HepG2 (cell line): ENCODE results near the gene SIRPA. TPM values are rescaled to one million over a fixed set of nuclear protein-coding genes. Genes with fewer than 3 reads are reported as not detected.

Source experiments
- ATAC-seq: fragments of 200-7000 bp; cut with Tn5 transposase; 3 replicates; pipeline ENCODE4 v1.9.1; 2020; ENCODE audit warnings: mild to moderate bottlenecking, moderate library complexity
- BruUV-seq: library from RNA; stranded (reverse); fragments of 400-500 nt; replicated peaks from 2 replicates; lab custom pipeline; 2021; lab: Mats Ljungman, UMichigan
- CTCF ChIA-PET: fragments of 300-600 bp; formaldehyde crosslinking; extraction: SDS; loops from one replicate; lab custom pipeline; 2021; ENCODE audit warnings: low total read pairs, inconsistent platforms, low intra/inter-chr PET ratio; lab: Yijun Ruan, JAX
- POLR2A ChIA-PET: fragments of 350-600 bp; sonication (Branson Sonifier 250); formaldehyde crosslinking; loops from one replicate; lab custom pipeline; 2020; ENCODE audit warnings: antibody characterized with exemption, inconsistent platforms; lab: Yijun Ruan, JAX
- DNase-seq: peaks from one replicate; pipeline ENCODE4 v3.0.0-alpha.2; 2015; ENCODE audit warnings: low spot score
- FAIRE-seq: peaks from 3 replicates; lab custom pipeline; 2011; peaks lifted over from hg19 to GRCh38; lab: Jason Lieb, UNC
- H2AFZ ChIP-seq: one replicate; pipeline ENCODE4 v1.6.1; 2011; ENCODE audit warnings: low read length, inconsistent platforms
- H3K27ac ChIP-seq: fragments of 300-600 bp; 3 replicates; pipeline ENCODE4 v1.8.0; 2011; ENCODE audit warnings: mixed run types, mild to moderate bottlenecking, mixed read lengths, low read length, inconsistent platforms; ENCODE audit not compliant: insufficient read depth; ENCODE audit errors: extremely low read length
- H3K27me3 ChIP-seq, 2 experiments: fragments of 200-600 bp in 1 of 2; 2 replicates in 1 of 2; 3 replicates in 1 of 2; pipeline versions ENCODE4 v1.6.0 to v1.8.0; 2011; ENCODE audit warnings: low read length in 2 of 2, mild to moderate bottlenecking in 2 of 2, moderate library complexity in 2 of 2, inconsistent platforms in 1 of 2; ENCODE audit not compliant: insufficient read depth in 2 of 2, control insufficient read depth in 1 of 2
- H3K36me3 ChIP-seq, 2 experiments: fragments of 200-600 bp in 1 of 2; replicated peaks in 1 of 2; 2 replicates in 1 of 2; 3 replicates in 1 of 2; pipeline versions ENCODE4 v1.5.1 to v1.8.0; 2011; ENCODE audit warnings: low read length in 2 of 2, inconsistent platforms in 1 of 2; ENCODE audit not compliant: insufficient read depth in 2 of 2, control insufficient read depth in 1 of 2
- H3K4me1 ChIP-seq: 2 replicates; pipeline ENCODE4 v1.5.1; 2012; ENCODE audit warnings: low read length, inconsistent platforms; ENCODE audit not compliant: insufficient read depth
- H3K4me2 ChIP-seq: 2 replicates; pipeline ENCODE4 v1.6.0; 2011; ENCODE audit warnings: low read depth, low read length, inconsistent platforms
- H3K4me3 ChIP-seq, 3 experiments: fragments of 200-600 bp in 1 of 3; sonication (generic), shearing (Covaris generic) in 1 of 3; replicated peaks in 1 of 3; 2 replicates each; pipeline ENCODE4 v1.5.1; 2011 to 2016; ENCODE audit warnings: low read length in 3 of 3, inconsistent platforms in 2 of 3, low read depth in 2 of 3, mild to moderate bottlenecking in 2 of 3, control low read depth in 1 of 3, mixed read lengths in 1 of 3; ENCODE audit not compliant: insufficient read depth in 1 of 3
- H3K79me2 ChIP-seq: one replicate; pipeline ENCODE4 v1.6.1; 2011; ENCODE audit warnings: low read length, inconsistent platforms; ENCODE audit not compliant: insufficient read depth
- H3K9ac ChIP-seq: 2 replicates; pipeline ENCODE4 v1.6.0; 2011; ENCODE audit warnings: mild to moderate bottlenecking, low read depth, low read length, inconsistent platforms; ENCODE audit not compliant: insufficient read depth
- H3K9me3 ChIP-seq: 2 replicates; pipeline ENCODE4 v1.5.1; 2012; ENCODE audit warnings: mild to moderate bottlenecking, low read length
- H4K20me1 ChIP-seq: 2 replicates; pipeline ENCODE4 v1.6.0; 2011; ENCODE audit warnings: inconsistent platforms, mild to moderate bottlenecking, low read length, moderate library complexity; ENCODE audit not compliant: insufficient read depth
- CAMTA2 ChIP-seq: sonication (generic); formaldehyde crosslinking; IDR thresholded peaks from 2 replicates; pipeline ENCODE4 v1.4.0; 2020; ENCODE audit warnings: mild to moderate bottlenecking, missing genetic modification reagents, borderline replicate concordance
- GFI1 ChIP-seq: sonication (generic); formaldehyde crosslinking; IDR thresholded peaks from 2 replicates; pipeline ENCODE4 v1.5.0; 2020; ENCODE audit warnings: missing genetic modification reagents, mild to moderate bottlenecking, borderline replicate concordance
- GRHL1 ChIP-seq: sonication (generic); formaldehyde crosslinking; conservative IDR thresholded peaks from 2 replicates; pipeline ENCODE4 v1.8.0; 2022; ENCODE audit warnings: missing genetic modification reagents
- KLF13 ChIP-seq: sonication (generic); formaldehyde crosslinking; IDR thresholded peaks from 2 replicates; pipeline ENCODE4 v1.4.0; 2020; ENCODE audit warnings: mild to moderate bottlenecking, missing genetic modification reagents
- MTA1 ChIP-seq: sonication (generic); formaldehyde crosslinking; IDR thresholded peaks from 2 replicates; pipeline ENCODE4 v1.4.0; 2020; ENCODE audit warnings: missing genetic modification reagents, mild to moderate bottlenecking, borderline replicate concordance
- NPAS2 ChIP-seq: sonication (generic); formaldehyde crosslinking; IDR thresholded peaks from 2 replicates; pipeline ENCODE4 v1.8.0; 2022; ENCODE audit warnings: mild to moderate bottlenecking, missing genetic modification reagents, borderline replicate concordance
- RFX3 ChIP-seq: IDR thresholded peaks from 2 replicates; pipeline ENCODE4 v1.6.1; 2016; ENCODE audit warnings: missing biosample characterization, missing genetic modification reagents
- SKI ChIP-seq: fragments of 450-650 bp; IDR thresholded peaks from one replicate; pipeline ENCODE4 v1.6.1; 2018; ENCODE audit warnings: mild to moderate bottlenecking; ENCODE audit not compliant: partially characterized antibody
- SOX5 ChIP-seq: IDR thresholded peaks from 2 replicates; pipeline ENCODE4 v1.6.1; 2016; ENCODE audit warnings: borderline replicate concordance
- ZNF644 ChIP-seq: IDR thresholded peaks from 2 replicates; pipeline ENCODE4 v1.6.1; 2016; ENCODE audit warnings: low read depth
- ZXDC ChIP-seq: sonication (generic); formaldehyde crosslinking; IDR thresholded peaks from 2 replicates; pipeline ENCODE4 v1.5.0; 2020; ENCODE audit warnings: mild to moderate bottlenecking, missing genetic modification reagents
- WGBS: methylation state at CpG from one replicate; pipeline ENCODE4 v1.1.6; 2017; ENCODE audit warnings: low lambda C conversion rate; 5-methylcytosine and 5-hydroxymethylcytosine counted together
- in situ Hi-C: cut with HindIII; loops from 2 replicates; pipeline ENCODE4 v1.10.0; 2017; ENCODE audit warnings: low pct_unique_long_range_greater_than_20kb; ENCODE audit not compliant: extremely low pct_ligation_motif_present
- intact Hi-C: fragments of 100-400 bp; cut with micrococcal nuclease; formaldehyde crosslinking; loops from one replicate; pipeline ENCODE4 v1.10.0; 2022; ENCODE audit not compliant: unreplicated experiment
- polyA plus RNA-seq, 8 experiments: library from polyadenylated mRNA; depleted of rRNA in 3 of 8; stranded (reverse) in 7 of 8; unstranded in 1 of 8; fragments of >200 nt; fragmentation: Illumina TruSeq in 4 of 8; extraction: Trizol in 4 of 8; gene quantifications; 2 replicates each; pipeline versions ENCODE4 v1.2.1 to v1.2.3, GENCODE V29; 2011 to 2016; ENCODE audit warnings: low read depth in 4 of 8, missing spikeins in 1 of 8, mixed read lengths in 1 of 8; ENCODE audit not compliant: insufficient read depth in 1 of 8
- total RNA-seq, 5 experiments: library from RNA; depleted of rRNA; stranded (reverse); fragments of >200 nt; fragmentation: Illumina TruSeq; extraction: Trizol; gene quantifications; 2 replicates each; pipeline ENCODE4 v1.2.3, GENCODE V29; 2016; ENCODE audit warnings: low read depth in 1 of 5
- TF ChIP-seq, protein P1 (sequence below): sonication (generic); formaldehyde crosslinking; conservative IDR thresholded peaks from 2 replicates; pipeline ENCODE4 v1.8.1; 2023; ENCODE audit warnings: missing genetic modification reagents

Gene SIRPA
- total and polyA plus RNA-seq, 2 of the 13 experiments (the other 11 are each of a cell fraction or from before 2014, with no cell fraction given), result 7.2 to 17.6 TPM

DNA sequence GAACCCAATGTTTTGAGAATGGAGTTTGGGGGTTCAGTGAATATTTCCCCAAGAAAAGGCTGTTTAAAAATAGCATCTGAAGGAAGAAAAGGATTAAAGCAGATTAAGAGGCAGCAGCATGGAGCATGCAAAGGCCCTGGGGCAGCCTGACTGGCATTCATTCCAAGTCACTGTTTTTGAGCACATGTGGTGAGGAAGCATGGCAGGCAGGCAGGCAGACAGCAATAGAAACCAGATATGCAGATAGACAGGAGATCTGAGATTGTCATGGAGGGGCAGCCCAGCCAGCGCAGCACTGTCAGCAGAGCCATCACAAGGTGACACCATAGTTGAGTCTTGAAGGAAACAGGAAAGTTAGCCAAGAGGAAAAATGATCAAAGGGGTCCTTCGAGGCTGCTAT is 37.8 kb downstream of the SIRPA start (continued):
- TF ChIP-seq ZNF644 (CRISPR knock-in tag), result no peak
- TF ChIP-seq, protein P1, sequence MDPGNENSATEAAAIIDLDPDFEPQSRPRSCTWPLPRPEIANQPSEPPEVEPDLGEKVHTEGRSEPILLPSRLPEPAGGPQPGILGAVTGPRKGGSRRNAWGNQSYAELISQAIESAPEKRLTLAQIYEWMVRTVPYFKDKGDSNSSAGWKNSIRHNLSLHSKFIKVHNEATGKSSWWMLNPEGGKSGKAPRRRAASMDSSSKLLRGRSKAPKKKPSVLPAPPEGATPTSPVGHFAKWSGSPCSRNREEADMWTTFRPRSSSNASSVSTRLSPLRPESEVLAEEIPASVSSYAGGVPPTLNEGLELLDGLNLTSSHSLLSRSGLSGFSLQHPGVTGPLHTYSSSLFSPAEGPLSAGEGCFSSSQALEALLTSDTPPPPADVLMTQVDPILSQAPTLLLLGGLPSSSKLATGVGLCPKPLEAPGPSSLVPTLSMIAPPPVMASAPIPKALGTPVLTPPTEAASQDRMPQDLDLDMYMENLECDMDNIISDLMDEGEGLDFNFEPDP (CRISPR knock-in tag), result no peak

- no peak for TF ChIP-seq SOX5 (CRISPR knock-in tag)
- no peak for TF ChIP-seq CAMTA2 (CRISPR knock-in tag)
- TF ChIP-seq, all 625 proteins: peak for 0
- no peaks in the 10 kb centered on the region for H3K79me2 ChIP-seq
- H4K20me1 ChIP-seq, result no peaks in the 10 kb centered on the region
- FAIRE-seq, result no peak
- WGBS, result 77% methylated on average over 9 of the region's 9 CpGs
- no peak for ATAC-seq
- ChIA-PET CTCF (no interaction called here), POLR2A (no interaction called here)
- no TSS peak for BruUV-seq
- no peak for DNase-seq
- intact Hi-C loops, result no loop called here
- H3K4me3 ChIP-seq, result no peak overlapping the region
- H3K27ac ChIP-seq, result no peak overlapping the region
- H3K4me2 ChIP-seq, result no peak overlapping the region
- in situ Hi-C loops, result no loop called here
- H3K27me3 ChIP-seq, result no peaks in the 10 kb centered on the region
- H3K9me3 ChIP-seq, result no peaks in the 10 kb centered on the region
- H3K9ac ChIP-seq, result no peak overlapping the region
- H3K36me3 ChIP-seq, result no peaks in the 10 kb centered on the region; a peak in 1 of 5 replicates
- H2AFZ ChIP-seq, result no peak overlapping the region
- peaks cover 10% of the 10 kb centered on the region; the same call in 1 of the 2 replicates for H3K4me1 ChIP-seq
These were observed 38.3 kb downstream of the SIRPA start for GRCh38 chr20:1933465-1933870.

DNA sequence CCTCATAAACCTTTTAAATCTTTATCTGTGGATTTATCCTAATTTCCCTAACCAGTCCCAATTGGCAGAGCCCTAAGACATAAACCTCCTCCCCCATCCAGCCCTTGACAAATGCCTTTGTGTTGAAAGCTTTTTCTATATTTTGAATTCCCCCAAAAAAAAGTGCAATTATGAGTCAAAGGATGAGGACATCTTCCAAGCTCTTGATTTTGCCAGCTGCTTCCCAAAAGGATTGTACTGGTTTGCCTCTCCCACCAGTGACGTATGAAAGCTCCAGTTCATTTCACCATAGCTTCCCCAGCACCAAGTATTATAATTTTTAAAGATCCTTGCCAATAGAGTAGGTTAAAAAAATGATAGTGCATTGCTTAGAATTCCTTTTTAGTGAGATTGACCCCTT is 38.9 kb downstream of the SIRPA start:
- no peaks in the 10 kb centered on the region for H4K20me1 ChIP-seq
- 84% methylated on average over 1 of the region's 1 CpG for WGBS
- in situ Hi-C loops, result no loop called here
- H2AFZ ChIP-seq, result no peak overlapping the region
- ATAC-seq (no peak), FAIRE-seq (no peak), DNase-seq (no peak)
- H3K27ac ChIP-seq, result no peak overlapping the region
- no peaks in the 10 kb centered on the region for H3K79me2 ChIP-seq
- no peaks in the 10 kb centered on the region for H3K9me3 ChIP-seq
- intact Hi-C loops, result no loop called here
- no peak overlapping the region for H3K4me3 ChIP-seq
- no peak overlapping the region for H3K9ac ChIP-seq
- no peaks in the 10 kb centered on the region for H3K27me3 ChIP-seq
- CTCF ChIA-PET, result no interaction called here
- POLR2A ChIA-PET, result no interaction called here
- BruUV-seq, result no TSS peak
- no peak overlapping the region for H3K4me2 ChIP-seq
- no peaks in the 10 kb centered on the region; a peak in 1 of 5 replicates for H3K36me3 ChIP-seq
- peaks cover 10% of the 10 kb centered on the region; the same call in 1 of the 2 replicates for H3K4me1 ChIP-seq
- no peak for TF ChIP-seq KLF13 (CRISPR knock-in tag)
- TF ChIP-seq NPAS2 (CRISPR knock-in tag), result no peak
- TF ChIP-seq MTA1 (CRISPR knock-in tag), result no peak
- no peak for TF ChIP-seq RFX3 (CRISPR knock-in tag)
- no peak for TF ChIP-seq GRHL1 (CRISPR knock-in tag)
- TF ChIP-seq ZXDC (CRISPR knock-in tag), result no peak
- TF ChIP-seq GFI1 (CRISPR knock-in tag), result no peak
- no peak for TF ChIP-seq SKI
